ENCODE measurements around the gene COL4A1.

DNA sequence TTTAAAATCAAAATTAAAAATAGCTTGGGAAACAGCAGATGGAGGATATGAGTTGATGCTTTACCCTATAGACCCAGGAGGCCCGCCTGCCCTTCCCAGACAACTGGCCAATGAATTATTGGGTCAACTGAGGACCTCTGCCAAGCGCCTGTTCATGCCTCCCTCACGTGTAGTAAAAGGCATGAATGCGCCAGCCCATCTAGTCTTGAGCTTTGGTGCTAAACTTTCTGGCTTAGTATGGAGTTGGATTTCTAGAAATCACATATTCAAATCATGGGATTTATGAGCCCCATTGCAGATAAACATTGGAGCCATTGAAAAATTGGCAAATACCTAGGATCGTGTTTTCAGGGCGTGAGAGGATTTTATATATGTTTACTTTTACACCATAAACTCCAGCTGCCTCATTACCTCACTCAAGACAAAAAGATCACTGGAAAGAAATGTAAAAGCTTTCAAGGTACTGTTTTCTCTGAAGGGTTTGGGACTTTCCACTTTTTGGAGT is 47.2 kb upstream of the COL4A1 start:
- TF ChIP-seq, protein P1, sequence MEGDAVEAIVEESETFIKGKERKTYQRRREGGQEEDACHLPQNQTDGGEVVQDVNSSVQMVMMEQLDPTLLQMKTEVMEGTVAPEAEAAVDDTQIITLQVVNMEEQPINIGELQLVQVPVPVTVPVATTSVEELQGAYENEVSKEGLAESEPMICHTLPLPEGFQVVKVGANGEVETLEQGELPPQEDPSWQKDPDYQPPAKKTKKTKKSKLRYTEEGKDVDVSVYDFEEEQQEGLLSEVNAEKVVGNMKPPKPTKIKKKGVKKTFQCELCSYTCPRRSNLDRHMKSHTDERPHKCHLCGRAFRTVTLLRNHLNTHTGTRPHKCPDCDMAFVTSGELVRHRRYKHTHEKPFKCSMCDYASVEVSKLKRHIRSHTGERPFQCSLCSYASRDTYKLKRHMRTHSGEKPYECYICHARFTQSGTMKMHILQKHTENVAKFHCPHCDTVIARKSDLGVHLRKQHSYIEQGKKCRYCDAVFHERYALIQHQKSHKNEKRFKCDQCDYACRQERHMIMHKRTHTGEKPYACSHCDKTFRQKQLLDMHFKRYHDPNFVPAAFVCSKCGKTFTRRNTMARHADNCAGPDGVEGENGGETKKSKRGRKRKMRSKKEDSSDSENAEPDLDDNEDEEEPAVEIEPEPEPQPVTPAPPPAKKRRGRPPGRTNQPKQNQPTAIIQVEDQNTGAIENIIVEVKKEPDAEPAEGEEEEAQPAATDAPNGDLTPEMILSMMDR (IDR thresholded peaks at IDR 0.05) = no peak
- no peak for TF ChIP-seq POLR2AphosphoS5 (IDR thresholded peaks at IDR 0.05; ENCODE audit: insufficient read depth in 1 of 2, low read depth in 1 of 2)
- TF ChIP-seq POLR2A (IDR thresholded peaks at IDR 0.05) = no peak

All from vagina (tissue), 2 donors.